DMS153 treated with DMSO at 0.1 percent for 48 hours (cell line): Measurements from ENCODE around the gene CREB3L1.
"Not testable (repeated sequence)": the region's sequence is repeated elsewhere in the genome, so short reads cannot be mapped to it uniquely, and the experiment has no call there.

ENCODE experiments used
- DNase-seq: peaks from one replicate; lab custom pipeline; 2025; ENCODE audit not compliant: unreplicated experiment; lab: John Stamatoyannopoulos, UW

CREB3L1 gene

GRCh38 chr11:46248289-46249102 lies 29.0 kb upstream of the CREB3L1 start:
- no peak for DNase-seq

- DNase-seq = no peak
Observed at GRCh38 chr11:46249103-46249937, 28.1 kb upstream of the CREB3L1 start.

GRCh38 chr11:46249938-46250744 lies 27.3 kb upstream of the CREB3L1 start:
- DNase-seq = no peak

GRCh38 chr11:46250745-46251052 lies 26.8 kb upstream of the CREB3L1 start:
- no peak for DNase-seq

GRCh38 chr11:46251954-46252353 lies 25.5 kb upstream of the CREB3L1 start:
- DNase-seq = no peak

GRCh38 chr11:46252373-46252914 lies 25.0 kb upstream of the CREB3L1 start:
- DNase-seq = peak; percentile 85

- no peak for DNase-seq
Observed at GRCh38 chr11:46253258-46254132, 24.0 kb upstream of the CREB3L1 start.

GRCh38 chr11:46254133-46254491 lies 23.4 kb upstream of the CREB3L1 start:
- DNase-seq = no peak

- DNase-seq = no peak
Observed at GRCh38 chr11:46256540-46257001, 20.9 kb upstream of the CREB3L1 start.

GRCh38 chr11:46259347-46259746 lies 18.1 kb upstream of the CREB3L1 start:
- DNase-seq = not testable (repeated sequence)

GRCh38 chr11:46259971-46260560 lies 17.4 kb upstream of the CREB3L1 start:
- DNase-seq = no peak

GRCh38 chr11:46263120-46263519 lies 14.3 kb upstream of the CREB3L1 start:
- no peak for DNase-seq

- no peak for DNase-seq
Observed at GRCh38 chr11:46264030-46264429, 13.4 kb upstream of the CREB3L1 start.

- DNase-seq = no peak
Observed at GRCh38 chr11:46264976-46265375, 12.5 kb upstream of the CREB3L1 start.

- no peak for DNase-seq
Observed at GRCh38 chr11:46265764-46266163, 11.7 kb upstream of the CREB3L1 start.

GRCh38 chr11:46267930-46268329 lies 9.5 kb upstream of the CREB3L1 start:
- no peak for DNase-seq

- DNase-seq = no peak
Observed at GRCh38 chr11:46270684-46271083, 6.8 kb upstream of the CREB3L1 start.

GRCh38 chr11:46271407-46271806 lies 6.1 kb upstream of the CREB3L1 start:
- DNase-seq = no peak

GRCh38 chr11:46271875-46272815 lies 5.3 kb upstream of the CREB3L1 start:
- DNase-seq = no peak
